H9 (cell line): ENCODE results near the gene PDE4DIP. TPM values are rescaled to one million over a fixed set of nuclear protein-coding genes. Genes with fewer than 3 reads are reported as not detected.
"Not testable (repeated sequence)": the region's sequence is repeated elsewhere in the genome, so short reads cannot be mapped to it uniquely, and the experiment has no call there.

Experiments
- DNase-seq: peaks from one replicate; pipeline ENCODE4 v3.0.0-alpha.2; 2017
- H2AFZ ChIP-seq: one replicate; pipeline ENCODE4 v1.6.1; 2013; ENCODE audit warnings: mild to moderate bottlenecking, low read length, control low read depth, moderate library complexity
- H2AK5ac ChIP-seq: 2 replicates; pipeline ENCODE4 v1.6.1; 2013; ENCODE audit warnings: low read length, control low read depth, mixed read lengths; ENCODE audit not compliant: insufficient read length
- H2BK120ac ChIP-seq: one replicate; pipeline ENCODE4 v1.6.1; 2013; ENCODE audit warnings: low read depth, mild to moderate bottlenecking, low read length, control low read depth, inconsistent platforms; ENCODE audit not compliant: poor library complexity, severe bottlenecking
- H2BK12ac ChIP-seq: 2 replicates; pipeline ENCODE4 v1.6.1; 2013; ENCODE audit warnings: low read length, control low read depth, mixed read lengths, low read depth; ENCODE audit not compliant: insufficient read length
- H2BK15ac ChIP-seq: 2 replicates; pipeline ENCODE4 v1.6.1; 2013; ENCODE audit warnings: low read depth, low read length, control low read depth
- H2BK20ac ChIP-seq: one replicate; pipeline ENCODE4 v1.6.1; 2013; ENCODE audit warnings: low read depth, mild to moderate bottlenecking, low read length, control low read depth, inconsistent platforms; ENCODE audit not compliant: poor library complexity, severe bottlenecking
- H2BK5ac ChIP-seq: 2 replicates; pipeline ENCODE4 v1.6.1; 2013; ENCODE audit warnings: low read length, control low read depth, mixed read lengths; ENCODE audit not compliant: insufficient read length
- H3K14ac ChIP-seq: 2 replicates; pipeline ENCODE4 v1.6.1; 2013; ENCODE audit warnings: low read length, control low read depth; ENCODE audit not compliant: insufficient read depth
- H3K18ac ChIP-seq: 2 replicates; pipeline ENCODE4 v1.6.1; 2013; ENCODE audit warnings: low read depth, mild to moderate bottlenecking, mixed read lengths, low read length, control low read depth; ENCODE audit not compliant: insufficient read length
- H3K23ac ChIP-seq: 2 replicates; pipeline ENCODE4 v1.6.1; 2013; ENCODE audit warnings: low read length, control low read depth, mixed read lengths, low read depth; ENCODE audit not compliant: insufficient read length
- H3K23me2 ChIP-seq: 2 replicates; pipeline ENCODE4 v1.6.1; 2013; ENCODE audit warnings: low read depth, mild to moderate bottlenecking, mixed read lengths, low read length, control low read depth; ENCODE audit not compliant: insufficient read length, poor library complexity, severe bottlenecking
- H3K27ac ChIP-seq: 2 replicates; pipeline ENCODE4 v1.5.1; 2013; ENCODE audit warnings: low read length, control low read depth, mixed read lengths, low read depth; ENCODE audit not compliant: insufficient read length
- H3K27me3 ChIP-seq: 2 replicates; pipeline ENCODE4 v1.6.1; 2013; ENCODE audit warnings: low read length, control low read depth, inconsistent platforms; ENCODE audit not compliant: insufficient read depth
- H3K4ac ChIP-seq: 2 replicates; pipeline ENCODE4 v1.6.1; 2013; ENCODE audit warnings: low read depth, mild to moderate bottlenecking, control low read depth, inconsistent platforms, low read length, moderate library complexity
- H3K4me1 ChIP-seq: 2 replicates; pipeline ENCODE4 v1.6.1; 2013; ENCODE audit warnings: low read length, control low read depth, inconsistent platforms; ENCODE audit not compliant: insufficient read depth
- H3K4me2 ChIP-seq: 2 replicates; pipeline ENCODE4 v1.6.1; 2013; ENCODE audit warnings: low read length, control low read depth, mixed read lengths; ENCODE audit not compliant: insufficient read length, insufficient read depth
- H3K56ac ChIP-seq: 2 replicates; pipeline ENCODE4 v1.6.1; 2013; ENCODE audit warnings: low read depth, mild to moderate bottlenecking, mixed read lengths, low read length, control low read depth; ENCODE audit not compliant: insufficient read length
- H3K79me1 ChIP-seq: 2 replicates; pipeline ENCODE4 v1.6.1; 2013; ENCODE audit warnings: low read depth, mild to moderate bottlenecking, moderate library complexity, low read length, control low read depth, inconsistent platforms; ENCODE audit not compliant: insufficient read depth, poor library complexity, severe bottlenecking
- H3K79me2 ChIP-seq: 2 replicates; pipeline ENCODE4 v1.6.1; 2013; ENCODE audit warnings: low read length, control low read depth, inconsistent platforms; ENCODE audit not compliant: insufficient read depth
- H3K9ac ChIP-seq: 2 replicates; pipeline ENCODE4 v1.6.1; 2013; ENCODE audit warnings: low read length, control low read depth, mixed read lengths; ENCODE audit not compliant: insufficient read length; ENCODE audit errors: extremely low read depth
- H3K9me3 ChIP-seq: one replicate; pipeline ENCODE4 v1.6.1; 2013; ENCODE audit warnings: low read depth, low read length, inconsistent platforms; ENCODE audit not compliant: control insufficient read depth
- H3T11ph ChIP-seq: one replicate; pipeline ENCODE4 v1.6.1; 2013; ENCODE audit warnings: mild to moderate bottlenecking, low read length, control low read depth, inconsistent platforms
- H4K20me1 ChIP-seq: one replicate; pipeline ENCODE4 v1.6.1; 2013; ENCODE audit not compliant: control insufficient read depth, insufficient read length, insufficient read depth
- H4K5ac ChIP-seq: 2 replicates; pipeline ENCODE4 v1.6.1; 2013; ENCODE audit warnings: low read depth, mild to moderate bottlenecking, mixed read lengths, low read length, control low read depth; ENCODE audit not compliant: insufficient read length
- H4K8ac ChIP-seq: replicated peaks from 2 replicates; pipeline ENCODE4 v1.6.1; 2013; ENCODE audit warnings: low read length, control low read depth, mixed read lengths, low read depth; ENCODE audit not compliant: insufficient read length
- H4K91ac ChIP-seq: 2 replicates; pipeline ENCODE4 v1.6.1; 2013; ENCODE audit warnings: low read depth, mild to moderate bottlenecking, moderate library complexity, mixed read lengths, low read length, control low read depth; ENCODE audit not compliant: insufficient read length
- H3K27ac Mint-ChIP-seq, 3 experiments: 2 replicates in 2 of 3; 3 replicates in 1 of 3; pipeline ENCODE4 v1.8.0; 2020 to 2021; ENCODE audit warnings: mixed read lengths in 3 of 3, mild to moderate bottlenecking in 1 of 3, moderate library complexity in 1 of 3
- H3K27me3 Mint-ChIP-seq: 2 replicates; pipeline ENCODE4 v1.8.0; 2021; ENCODE audit warnings: low read depth, mild to moderate bottlenecking, moderate library complexity, mixed read lengths
- H3K36me3 Mint-ChIP-seq, 3 experiments: 2 replicates in 2 of 3; 3 replicates in 1 of 3; pipeline ENCODE4 v1.8.0; 2020 to 2021; ENCODE audit warnings: low read depth in 3 of 3, mixed read lengths in 3 of 3; ENCODE audit not compliant: insufficient read depth in 1 of 3
- H3K4me1 Mint-ChIP-seq, 2 experiments: 2 replicates each; pipeline ENCODE4 v1.8.0; 2020; ENCODE audit warnings: mixed read lengths in 2 of 2
- H3K4me3 Mint-ChIP-seq, 2 experiments: 2 replicates in 1 of 2; 3 replicates in 1 of 2; pipeline ENCODE4 v1.8.0; 2020 to 2021; ENCODE audit warnings: mild to moderate bottlenecking in 2 of 2, mixed read lengths in 2 of 2, moderate library complexity in 1 of 2
- H3K9me3 Mint-ChIP-seq, 2 experiments: 2 replicates in 1 of 2; 3 replicates in 1 of 2; pipeline ENCODE4 v1.8.0; 2020; ENCODE audit warnings: mild to moderate bottlenecking in 2 of 2, mixed read lengths in 2 of 2, moderate library complexity in 1 of 2
- WGBS: extraction: QIAGEN DNeasy Blood & Tissue Kit; methylation state at CpG from one replicate; pipeline ENCODE4 v1.1.7; 2013; ENCODE audit warnings: missing lambda C conversion rate, low lambda C conversion rate, mixed read lengths; ENCODE audit not compliant: insufficient read length; ENCODE audit errors: extremely low coverage; 5-methylcytosine and 5-hydroxymethylcytosine counted together
- total RNA-seq: library from RNA; stranded (reverse); gene quantifications from 2 replicates; pipeline ENCODE4 v1.2.1, GENCODE V29; 2021

The PDE4DIP gene
- total RNA-seq, 1 experiment from 2014 or later: 15.7 TPM

- not testable (repeated sequence) for H3K27me3 Mint-ChIP-seq, H3T11ph ChIP-seq, H2BK20ac ChIP-seq, H3K27me3 ChIP-seq, H3K79me2 ChIP-seq, H3K23ac ChIP-seq, H2BK15ac ChIP-seq, H2AK5ac ChIP-seq, H3K36me3 Mint-ChIP-seq, H3K23me2 ChIP-seq, H2AFZ ChIP-seq, H3K79me1 ChIP-seq, H4K5ac ChIP-seq, H3K56ac ChIP-seq, H2BK5ac ChIP-seq, H3K9me3 Mint-ChIP-seq, H3K9me3 ChIP-seq, H4K8ac ChIP-seq, H2BK120ac ChIP-seq, H2BK12ac ChIP-seq, H3K4me1 ChIP-seq, H4K20me1 ChIP-seq, H3K4ac ChIP-seq, H4K91ac ChIP-seq
- H3K9ac ChIP-seq: peak overlapping the region; percentile 50
- H3K27ac Mint-ChIP-seq: peak overlapping the region; percentile 99
- DNase-seq: peak; percentile 84
- H3K14ac ChIP-seq: peak overlapping the region; percentile 88; the same call in 1 of the 2 replicates
- H3K4me3 Mint-ChIP-seq: peak overlapping the region; percentile 86 to 99
- H3K18ac ChIP-seq: peak overlapping the region; percentile 45
- WGBS: no CpG with 5 or more reads among the region's 44 CpGs
- peak overlapping the region; percentile 71 for H3K4me2 ChIP-seq
- peak overlapping the region; percentile 56 for H3K27ac ChIP-seq
- H3K4me1 Mint-ChIP-seq: peaks cover 7 to 13% of the 10 kb centered on the region in 2 experiments
Observed at GRCh38 chr1:148951336-148952227, 107.4 kb downstream of the PDE4DIP start.

DNA sequence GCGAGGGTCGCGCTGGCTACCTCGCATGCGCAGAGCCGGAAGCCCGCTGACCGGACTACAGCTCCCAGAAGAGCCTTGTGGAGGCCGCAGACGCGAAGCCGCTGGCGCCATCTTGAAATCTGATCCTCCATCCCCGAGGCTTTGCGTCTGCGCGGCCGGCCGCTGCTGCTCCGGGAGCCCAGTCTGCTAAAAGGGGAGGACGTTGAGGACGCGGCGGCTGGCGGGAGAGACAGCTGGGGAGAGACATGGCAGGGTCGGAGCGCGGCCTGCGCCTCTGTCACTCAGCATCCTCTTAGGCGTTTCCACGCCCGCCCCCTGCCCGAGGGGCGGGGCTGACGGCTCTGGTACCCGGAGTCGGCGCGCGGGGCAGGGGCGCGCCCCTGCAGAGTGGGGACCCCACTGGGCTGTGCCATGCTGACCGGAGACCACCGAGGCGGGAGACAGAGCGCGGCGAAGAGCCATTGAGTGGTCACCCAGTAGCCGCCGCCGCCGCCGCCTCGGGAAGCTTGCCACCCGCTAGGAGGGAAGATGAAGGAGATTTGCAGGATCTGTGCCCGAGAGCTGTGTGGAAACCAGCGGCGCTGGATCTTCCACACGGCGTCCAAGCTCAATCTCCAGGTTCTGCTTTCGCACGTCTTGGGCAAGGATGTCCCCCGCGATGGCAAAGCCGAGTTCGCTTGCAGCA lies 108.2 kb downstream of the PDE4DIP start:
- not testable (repeated sequence) for H3K23ac ChIP-seq, H3K9me3 Mint-ChIP-seq, H3K18ac ChIP-seq, H3K4ac ChIP-seq, H3K36me3 Mint-ChIP-seq, H3K9ac ChIP-seq, DNase-seq, H3K79me1 ChIP-seq, H3K27ac Mint-ChIP-seq, H3K27me3 ChIP-seq, H2AK5ac ChIP-seq, H4K20me1 ChIP-seq, H3K56ac ChIP-seq, H4K5ac ChIP-seq, H3K4me1 ChIP-seq, H3T11ph ChIP-seq, H2BK15ac ChIP-seq, H2BK12ac ChIP-seq, H3K27me3 Mint-ChIP-seq, H2AFZ ChIP-seq, H2BK20ac ChIP-seq, H3K9me3 ChIP-seq, H2BK5ac ChIP-seq, H4K91ac ChIP-seq, H3K23me2 ChIP-seq, H4K8ac ChIP-seq, H2BK120ac ChIP-seq, H3K79me2 ChIP-seq
- peak overlapping the region; percentile 86 to 99 for H3K4me3 Mint-ChIP-seq
- peak overlapping the region; percentile 88; the same call in 1 of the 2 replicates for H3K14ac ChIP-seq
- WGBS: no CpG with 5 or more reads among the region's 66 CpGs
- peak overlapping the region; percentile 71 for H3K4me2 ChIP-seq
- peak overlapping the region; percentile 56 for H3K27ac ChIP-seq
- peaks cover 7 to 10% of the 10 kb centered on the region in 2 experiments for H3K4me1 Mint-ChIP-seq
